HG03571 (cell line): Measurements from ENCODE around the gene REV1.
"Not testable (repeated sequence)": the region's sequence is repeated elsewhere in the genome, so short reads cannot be mapped to it uniquely, and the experiment has no call there.

Source experiments
- ATAC-seq: cut with Tn5 transposase; IDR thresholded peaks from one replicate; pipeline ENCODE4 v1.9.1; 2021; ENCODE audit not compliant: unreplicated experiment

REV1 gene

GRCh38 chr2:99365661-99366060 lies 124.2 kb downstream of the REV1 start:
- no peak for ATAC-seq

- ATAC-seq = no peak
These were observed 133.0 kb downstream of the REV1 start for GRCh38 chr2:99356853-99357252.

GRCh38 chr2:99354825-99355224 lies 135.0 kb downstream of the REV1 start:
- not testable (repeated sequence) for ATAC-seq

- no peak for ATAC-seq
These were observed 135.7 kb downstream of the REV1 start for GRCh38 chr2:99354070-99354469.
